Central memory CD8-positive, alpha-beta T cell (primary cell): ENCODE data around the gene PHEX.

Source experiments
- ATAC-seq: fragments of 150-1000 bp; cut with Tn5 transposase; replicated peaks from 2 replicates; pipeline ENCODE4 v1.10.0; 2022; ENCODE audit warnings: mild to moderate bottlenecking, moderate FRiP score, moderate number of reproducible peaks; ENCODE audit not compliant: poor library complexity, severe bottlenecking; ENCODE audit errors: extremely low read depth
- DNase-seq, 2 donors: peaks; one replicate each; pipeline ENCODE4 v3.0.0; 2021; ENCODE audit warnings: low spot score in 2 of 2
- H3K27ac Mint-ChIP-seq: one replicate; pipeline ENCODE4 v1.8.0; 2022; ENCODE audit warnings: low read depth, mild to moderate bottlenecking, moderate library complexity, mixed read lengths
- H3K27me3 Mint-ChIP-seq: one replicate; pipeline ENCODE4 v1.8.0; 2022; ENCODE audit warnings: mixed read lengths
- H3K36me3 Mint-ChIP-seq: one replicate; pipeline ENCODE4 v1.8.0; 2022; ENCODE audit warnings: mild to moderate bottlenecking, moderate library complexity, mixed read lengths; ENCODE audit not compliant: insufficient read depth
- H3K4me1 Mint-ChIP-seq: one replicate; pipeline ENCODE4 v1.8.0; 2022; ENCODE audit warnings: mixed read lengths
- H3K4me3 Mint-ChIP-seq: one replicate; pipeline ENCODE4 v1.8.0; 2022; ENCODE audit warnings: mild to moderate bottlenecking, moderate library complexity, mixed read lengths
- H3K9me3 Mint-ChIP-seq: one replicate; pipeline ENCODE4 v1.8.0; 2022; ENCODE audit warnings: mixed read lengths

PHEX gene

GRCh38 chrX:22141047-22141730, 109.1 kb downstream of the PHEX start:
- DNase-seq: no peak
- H3K27ac Mint-ChIP-seq: no peak overlapping the region
- ATAC-seq: no peak
- no peak overlapping the region for H3K4me3 Mint-ChIP-seq
- H3K36me3 Mint-ChIP-seq: no peaks in the 10 kb centered on the region
- no peaks in the 10 kb centered on the region for H3K9me3 Mint-ChIP-seq
- no peaks in the 10 kb centered on the region for H3K4me1 Mint-ChIP-seq
- no peaks in the 10 kb centered on the region for H3K27me3 Mint-ChIP-seq

GRCh38 chrX:22147214-22147613, 115.1 kb downstream of the PHEX start:
- ATAC-seq (no peak), DNase-seq (no peak)
- Mint-ChIP-seq H3K9me3 (no peaks in the 10 kb centered on the region), H3K36me3 (no peaks in the 10 kb centered on the region), H3K27me3 (no peaks in the 10 kb centered on the region), H3K27ac (no peak overlapping the region), H3K4me1 (no peaks in the 10 kb centered on the region), H3K4me3 (no peak overlapping the region)

- DNase-seq (no peak), ATAC-seq (no peak)
- Mint-ChIP-seq H3K27ac (no peak overlapping the region), H3K4me1 (no peaks in the 10 kb centered on the region), H3K4me3 (no peak overlapping the region), H3K9me3 (no peaks in the 10 kb centered on the region), H3K27me3 (no peaks in the 10 kb centered on the region), H3K36me3 (no peaks in the 10 kb centered on the region)
These were observed 115.8 kb downstream of the PHEX start for GRCh38 chrX:22147942-22148341.

GRCh38 chrX:22148565-22148964, 116.4 kb downstream of the PHEX start:
- no peak for DNase-seq
- no peak overlapping the region for H3K27ac Mint-ChIP-seq
- H3K9me3 Mint-ChIP-seq: no peaks in the 10 kb centered on the region
- ATAC-seq: no peak
- H3K4me1 Mint-ChIP-seq: no peaks in the 10 kb centered on the region
- H3K36me3 Mint-ChIP-seq: no peaks in the 10 kb centered on the region
- H3K27me3 Mint-ChIP-seq: no peaks in the 10 kb centered on the region
- H3K4me3 Mint-ChIP-seq: no peak overlapping the region

GRCh38 chrX:22150371-22150770, 118.2 kb downstream of the PHEX start:
- Mint-ChIP-seq H3K4me3 (no peak overlapping the region), H3K27ac (no peak overlapping the region), H3K9me3 (no peaks in the 10 kb centered on the region), H3K27me3 (no peaks in the 10 kb centered on the region), H3K36me3 (no peaks in the 10 kb centered on the region), H3K4me1 (no peaks in the 10 kb centered on the region)
- ATAC-seq: no peak
- DNase-seq: no peak

GRCh38 chrX:22155126-22155525, 123.0 kb downstream of the PHEX start:
- Mint-ChIP-seq H3K27ac (no peak overlapping the region), H3K36me3 (no peaks in the 10 kb centered on the region), H3K4me3 (no peak overlapping the region), H3K27me3 (no peaks in the 10 kb centered on the region), H3K9me3 (no peaks in the 10 kb centered on the region), H3K4me1 (no peaks in the 10 kb centered on the region)
- no peak for DNase-seq
- ATAC-seq: no peak

GRCh38 chrX:22159071-22159470, 126.9 kb downstream of the PHEX start:
- H3K9me3 Mint-ChIP-seq: no peaks in the 10 kb centered on the region
- H3K4me3 Mint-ChIP-seq: no peak overlapping the region
- ATAC-seq (no peak), DNase-seq (no peak)
- no peaks in the 10 kb centered on the region for H3K4me1 Mint-ChIP-seq
- no peaks in the 10 kb centered on the region for H3K36me3 Mint-ChIP-seq
- no peak overlapping the region for H3K27ac Mint-ChIP-seq
- no peaks in the 10 kb centered on the region for H3K27me3 Mint-ChIP-seq

GRCh38 chrX:22163326-22163725, 131.2 kb downstream of the PHEX start:
- no peaks in the 10 kb centered on the region for H3K4me1 Mint-ChIP-seq
- H3K9me3 Mint-ChIP-seq: no peaks in the 10 kb centered on the region
- H3K4me3 Mint-ChIP-seq: no peak overlapping the region
- no peak overlapping the region for H3K27ac Mint-ChIP-seq
- ATAC-seq (no peak), DNase-seq (no peak)
- peaks cover 18% of the 10 kb centered on the region for H3K27me3 Mint-ChIP-seq
- H3K36me3 Mint-ChIP-seq: no peaks in the 10 kb centered on the region

GRCh38 chrX:22164770-22165388, 132.8 kb downstream of the PHEX start:
- Mint-ChIP-seq H3K4me3 (no peak overlapping the region), H3K27me3 (peaks cover 23% of the 10 kb centered on the region), H3K36me3 (no peaks in the 10 kb centered on the region), H3K9me3 (no peaks in the 10 kb centered on the region), H3K4me1 (no peaks in the 10 kb centered on the region), H3K27ac (no peak overlapping the region)
- ATAC-seq: no peak
- no peak for DNase-seq

GRCh38 chrX:22165732-22166457, 133.8 kb downstream of the PHEX start:
- Mint-ChIP-seq H3K27ac (no peak overlapping the region), H3K4me3 (no peak overlapping the region), H3K9me3 (no peaks in the 10 kb centered on the region), H3K27me3 (peaks cover 26% of the 10 kb centered on the region), H3K4me1 (no peaks in the 10 kb centered on the region), H3K36me3 (no peaks in the 10 kb centered on the region)
- ATAC-seq (no peak), DNase-seq (no peak)

GRCh38 chrX:22171287-22172060, 139.3 kb downstream of the PHEX start:
- peaks cover 2% of the 10 kb centered on the region for H3K36me3 Mint-ChIP-seq
- no peak overlapping the region for H3K27ac Mint-ChIP-seq
- ATAC-seq: no peak
- peaks cover 33% of the 10 kb centered on the region for H3K27me3 Mint-ChIP-seq
- H3K9me3 Mint-ChIP-seq: no peaks in the 10 kb centered on the region
- H3K4me3 Mint-ChIP-seq: no peak overlapping the region
- DNase-seq: no peak
- H3K4me1 Mint-ChIP-seq: no peaks in the 10 kb centered on the region

- Mint-ChIP-seq H3K9me3 (no peaks in the 10 kb centered on the region), H3K27me3 (peaks cover 23% of the 10 kb centered on the region), H3K4me1 (no peaks in the 10 kb centered on the region), H3K36me3 (peaks cover 2% of the 10 kb centered on the region), H3K27ac (no peak overlapping the region), H3K4me3 (no peak overlapping the region)
- ATAC-seq: no peak
- no peak for DNase-seq
These were observed 141.8 kb downstream of the PHEX start for GRCh38 chrX:22173966-22174365.
